GM18951 (cell line): ENCODE results near the gene CES3.
"Not testable (repeated sequence)": the region's sequence is repeated elsewhere in the genome, so short reads cannot be mapped to it uniquely, and the experiment has no call there.

Source experiments
- POLR2A ChIP-seq: IDR thresholded peaks from 4 replicates; pipeline ENCODE4 v1.6.1; 2011; ENCODE audit warnings: mild to moderate bottlenecking; ENCODE audit not compliant: insufficient read length, insufficient read depth; ENCODE audit errors: extremely low read depth
- in situ Hi-C: fragments of 300-500 bp; cut with MboI; formaldehyde crosslinking; loops from one replicate; pipeline ENCODE4 v1.12.0; 2022; ENCODE audit warnings: low sequenced_read_pairs, mixed read lengths, inconsistent platforms; ENCODE audit not compliant: unreplicated experiment

CES3 gene

GRCh38 chr16:66976746-66977145, 15.7 kb downstream of the CES3 start:
- no peak for TF ChIP-seq POLR2A
- in situ Hi-C loops, result no loop called here

GRCh38 chr16:66977341-66978113, 16.5 kb downstream of the CES3 start:
- in situ Hi-C loops, result no loop called here
- TF ChIP-seq POLR2A, result no peak

- in situ Hi-C loops, result no loop called here
- no peak for TF ChIP-seq POLR2A
Observed at GRCh38 chr16:66979011-66979717, 18.1 kb downstream of the CES3 start.

GRCh38 chr16:66983033-66983432, 22.0 kb downstream of the CES3 start:
- TF ChIP-seq POLR2A, result no peak
- in situ Hi-C loops, result no loop called here

- TF ChIP-seq POLR2A, result no peak
- in situ Hi-C loops, result no loop called here
Observed at GRCh38 chr16:66984892-66985311, 23.8 kb downstream of the CES3 start.

GRCh38 chr16:66986559-66986958, 25.5 kb downstream of the CES3 start:
- in situ Hi-C loops, result no loop called here
- no peak for TF ChIP-seq POLR2A

GRCh38 chr16:66988197-66988788, 27.2 kb downstream of the CES3 start, which contains the start of gene CES4A:
CES4A (plus strand) TSS chr16:66988589; CDS start chr16:66988773, 184 bp downstream.
- in situ Hi-C loops, result no loop called here
- TF ChIP-seq POLR2A, result no peak

- no peak for TF ChIP-seq POLR2A
- in situ Hi-C loops, result no loop called here
Observed at GRCh38 chr16:66991545-66992077, 30.5 kb downstream of the CES3 start.

- in situ Hi-C loops, result not testable (repeated sequence)
Observed at GRCh38 chr16:66993558-66993957, 32.5 kb downstream of the CES3 start.

GRCh38 chr16:66996324-66996982, 35.4 kb downstream of the CES3 start:
- no peak for TF ChIP-seq POLR2A

GRCh38 chr16:66996983-66997358, 35.9 kb downstream of the CES3 start:
- no peak for TF ChIP-seq POLR2A
- in situ Hi-C loops, result no loop called here

More at GRCh38 chr16:66996324-66996982, 35.4 kb downstream of the CES3 start:
- in situ Hi-C loops, result no loop called here

- in situ Hi-C loops, result no loop called here
Observed at GRCh38 chr16:67000384-67001351, 39.6 kb downstream of the CES3 start.

More at GRCh38 chr16:67000384-67001351, 39.6 kb downstream of the CES3 start:
- no peak for TF ChIP-seq POLR2A
